IMR-90 (cell line): ENCODE results near the gene TCEA2. TPM values are rescaled to one million over a fixed set of nuclear protein-coding genes. Genes with fewer than 3 reads are reported as not detected.

Experiments
- ATAC-seq: fragments of 200-7000 bp; cut with Tn5 transposase; 2 replicates; pipeline ENCODE4 v1.9.1; 2020; ENCODE audit warnings: low read depth, mild to moderate bottlenecking, moderate library complexity
- BruUV-seq: library from RNA; stranded (reverse); fragments of 400-500 nt; replicated peaks from 2 replicates; lab custom pipeline; 2021; lab: Mats Ljungman, UMichigan
- CTCF ChIA-PET: fragments of 300-600 bp; formaldehyde crosslinking; extraction: SDS; loops from one replicate; lab custom pipeline; 2021; ENCODE audit warnings: antibody characterized with exemption; lab: Yijun Ruan, JAX
- POLR2A ChIA-PET: fragments of 300-600 bp; sonication (Branson Sonifier 250); formaldehyde crosslinking; loops from one replicate; lab custom pipeline; 2022; ENCODE audit warnings: antibody characterized with exemption; ENCODE audit not compliant: unreplicated experiment; lab: Charles Lee
- DNase-seq: peaks from one replicate; pipeline ENCODE4 v3.0.0; 2013
- H2AFZ ChIP-seq: replicated peaks from 2 replicates; pipeline ENCODE3; 2013; ENCODE audit warnings: low read length, mild to moderate bottlenecking; ENCODE audit not compliant: poor library complexity
- H2AK5ac ChIP-seq: 2 replicates; pipeline ENCODE4 v1.6.1; 2013; ENCODE audit warnings: low read depth, low read length, inconsistent platforms
- H2AK9ac ChIP-seq: replicated peaks from 2 replicates; pipeline ENCODE3; 2013; ENCODE audit warnings: mild to moderate bottlenecking, low read depth, low read length, moderate library complexity; ENCODE audit not compliant: poor library complexity
- H2BK120ac ChIP-seq: 2 replicates; pipeline ENCODE4 v1.6.1; 2013; ENCODE audit warnings: low read depth, low read length, inconsistent platforms
- H2BK15ac ChIP-seq: 3 replicates; pipeline ENCODE4 v1.6.1; 2013; ENCODE audit warnings: low read depth, low read length, inconsistent platforms
- H2BK20ac ChIP-seq: 2 replicates; pipeline ENCODE4 v1.6.1; 2013; ENCODE audit warnings: low read depth, mild to moderate bottlenecking, inconsistent platforms, low read length, moderate library complexity
- H2BK5ac ChIP-seq: 2 replicates; pipeline ENCODE4 v1.6.1; 2013; ENCODE audit warnings: mild to moderate bottlenecking, low read depth, low read length, inconsistent platforms; ENCODE audit not compliant: poor library complexity, severe bottlenecking
- H3K14ac ChIP-seq: replicated peaks from 2 replicates; pipeline ENCODE4 v1.6.1; 2013; ENCODE audit warnings: low read depth, low read length, inconsistent platforms
- H3K18ac ChIP-seq: 2 replicates; pipeline ENCODE4 v1.6.1; 2013; ENCODE audit warnings: low read depth, low read length, control low read depth
- H3K23ac ChIP-seq: 2 replicates; pipeline ENCODE4 v1.6.1; 2013; ENCODE audit warnings: low read depth, low read length, inconsistent platforms
- H3K27ac ChIP-seq: 2 replicates; pipeline ENCODE4 v1.5.1; 2013; ENCODE audit warnings: mild to moderate bottlenecking, control low read depth, low read length; ENCODE audit not compliant: insufficient read depth
- H3K27me3 ChIP-seq: 2 replicates; pipeline ENCODE4 v1.6.1; 2013; ENCODE audit warnings: low read length; ENCODE audit not compliant: control insufficient read depth, insufficient read depth
- H3K36me3 ChIP-seq: 2 replicates; pipeline ENCODE4 v1.6.1; 2013; ENCODE audit warnings: low read length, mixed read lengths; ENCODE audit not compliant: control insufficient read depth, insufficient read depth
- H3K4ac ChIP-seq: 2 replicates; pipeline ENCODE4 v1.6.1; 2013; ENCODE audit warnings: low read depth, low read length, inconsistent platforms
- H3K4me1 ChIP-seq: 2 replicates; pipeline ENCODE4 v1.6.1; 2013; ENCODE audit warnings: low read length, mixed read lengths; ENCODE audit not compliant: control insufficient read depth, insufficient read depth
- H3K4me2 ChIP-seq: 2 replicates; pipeline ENCODE4 v1.6.1; 2013; ENCODE audit warnings: low read depth, mild to moderate bottlenecking, control low read depth, low read length, moderate library complexity
- H3K4me3 ChIP-seq: 2 replicates; pipeline ENCODE4 v1.5.1; 2013; ENCODE audit warnings: low read depth, mild to moderate bottlenecking, control low read depth, low read length, moderate library complexity; ENCODE audit not compliant: insufficient read depth
- H3K56ac ChIP-seq: 2 replicates; pipeline ENCODE4 v1.6.1; 2013; ENCODE audit warnings: low read length, inconsistent platforms; ENCODE audit not compliant: insufficient read depth; ENCODE audit errors: extremely low read depth
- H3K79me1 ChIP-seq, 2 experiments: 2 replicates each; pipeline ENCODE4 v1.6.1; 2013; ENCODE audit warnings: low read length in 2 of 2, inconsistent platforms in 1 of 2, low read depth in 1 of 2
- H3K9ac ChIP-seq: 2 replicates; pipeline ENCODE4 v1.6.1; 2013; ENCODE audit warnings: low read depth, low read length, control low read depth
- H3K9me1 ChIP-seq: 2 replicates; pipeline ENCODE4 v1.6.1; 2013; ENCODE audit warnings: low read length, inconsistent platforms; ENCODE audit not compliant: insufficient read depth
- H3K9me3 ChIP-seq: 2 replicates; pipeline ENCODE4 v1.6.1; 2013; ENCODE audit warnings: low read length; ENCODE audit not compliant: control insufficient read depth, insufficient read depth
- H4K20me1 ChIP-seq: 2 replicates; pipeline ENCODE4 v1.6.1; 2013; ENCODE audit warnings: low read length, inconsistent platforms; ENCODE audit not compliant: insufficient read depth
- H4K5ac ChIP-seq: 2 replicates; pipeline ENCODE4 v1.6.1; 2013; ENCODE audit warnings: mild to moderate bottlenecking, low read depth, low read length, control low read depth
- H4K8ac ChIP-seq, 2 experiments: 2 replicates each; pipeline ENCODE4 v1.6.1; 2013; ENCODE audit warnings: low read depth in 2 of 2, low read length in 2 of 2, control low read depth in 1 of 2, inconsistent platforms in 1 of 2
- H4K91ac ChIP-seq: 2 replicates; pipeline ENCODE4 v1.6.1; 2013; ENCODE audit warnings: low read depth, low read length, inconsistent platforms; ENCODE audit not compliant: insufficient read depth
- BHLHE40 ChIP-seq: fragments of 150-350 bp; IDR thresholded peaks from 2 replicates; pipeline ENCODE4 v1.6.1; 2016; ENCODE audit warnings: mild to moderate bottlenecking, low read depth, low read length
- CHD1 ChIP-seq: IDR thresholded peaks from 2 replicates; pipeline ENCODE4 v1.6.1; 2012; ENCODE audit warnings: low read depth, low read length, improper control_type of control experiment
- FOS ChIP-seq: fragments of 150-350 bp; IDR thresholded peaks from 2 replicates; pipeline ENCODE4 v1.6.1; 2016; ENCODE audit warnings: low read depth, low read length
- MAFK ChIP-seq: IDR thresholded peaks from 2 replicates; pipeline ENCODE4 v1.6.1; 2012; ENCODE audit warnings: low read depth, low read length, improper control_type of control experiment
- MAZ ChIP-seq: IDR thresholded peaks from 2 replicates; pipeline ENCODE4 v1.6.1; 2012; ENCODE audit warnings: low read depth, mild to moderate bottlenecking, low read length, improper control_type of control experiment, moderate library complexity, borderline replicate concordance
- MXI1 ChIP-seq: IDR thresholded peaks from 2 replicates; pipeline ENCODE4 v1.6.1; 2012; ENCODE audit warnings: low read depth, mild to moderate bottlenecking, low read length, moderate library complexity, borderline replicate concordance
- NFE2L2 ChIP-seq: fragments of 150-350 bp; IDR thresholded peaks from 2 replicates; pipeline ENCODE4 v1.6.1; 2016; ENCODE audit warnings: low read depth, mild to moderate bottlenecking, low read length
- POLR2A ChIP-seq: IDR thresholded peaks from 2 replicates; pipeline ENCODE4 v1.6.1; 2012; ENCODE audit warnings: mild to moderate bottlenecking, low read depth, low read length
- RAD21 ChIP-seq: IDR thresholded peaks from 2 replicates; pipeline ENCODE4 v1.6.1; 2012; ENCODE audit warnings: low read length, improper control_type of control experiment
- RCOR1 ChIP-seq: IDR thresholded peaks from 2 replicates; pipeline ENCODE4 v1.6.1; 2012; ENCODE audit warnings: mild to moderate bottlenecking, low read length, improper control_type of control experiment; ENCODE audit not compliant: insufficient replicate concordance
- RFX5 ChIP-seq: IDR thresholded peaks from 2 replicates; pipeline ENCODE4 v1.8.0; 2012; ENCODE audit warnings: low read depth, mild to moderate bottlenecking, low read length, moderate library complexity
- WGBS, 2 experiments: methylation state at CpG; one replicate each; pipeline versions ENCODE4 v1.1.5 to v1.1.7; 2013; ENCODE audit warnings: missing lambda C conversion rate in 2 of 2; ENCODE audit not compliant: insufficient read length in 1 of 2; ENCODE audit errors: extremely low coverage in 2 of 2; 5-methylcytosine and 5-hydroxymethylcytosine counted together
- dilution Hi-C: fragments of 300-500 bp; cut with HindIII; formaldehyde crosslinking; loops from one replicate; pipeline ENCODE4 v1.14.3; 2018; ENCODE audit warnings: low sequenced_read_pairs; ENCODE audit not compliant: unreplicated experiment
- in situ Hi-C: fragments of 300-500 bp; cut with MboI; formaldehyde crosslinking; loops from 3 replicates; pipeline ENCODE4 v1.14.3; 2019; ENCODE audit warnings: low sequenced_read_pairs, inconsistent platforms, mixed read lengths
- intact Hi-C: fragments of 100-400 bp; cut with micrococcal nuclease; formaldehyde crosslinking; loops from 2 replicates; pipeline ENCODE4 v1.10.0; 2022
- polyA plus RNA-seq, 3 experiments: library from polyadenylated mRNA; depleted of rRNA; stranded (reverse); fragments of >200 nt; gene quantifications; 2 replicates each; pipeline ENCODE4 v1.2.3, GENCODE V29; 2012; ENCODE audit warnings: low replicate concordance in 1 of 3
- total RNA-seq: library from RNA; depleted of rRNA; stranded (reverse); fragments of >200 nt; gene quantifications from 2 replicates; pipeline ENCODE4 v1.2.3, GENCODE V29; 2012
- TF ChIP-seq, protein P1 (sequence below): fragments of 150-350 bp; IDR thresholded peaks from 2 replicates; pipeline ENCODE4 v1.6.1; 2016; ENCODE audit warnings: low read depth, mild to moderate bottlenecking, low read length, moderate library complexity, borderline replicate concordance
- TF ChIP-seq, protein P2 (sequence below): conservative IDR thresholded peaks from 2 replicates; pipeline ENCODE4 v1.5.1; 2012; ENCODE audit warnings: mild to moderate bottlenecking, low read depth, low read length, improper control_type of control experiment

Gene TCEA2
- total and polyA plus RNA-seq, 2 of the 4 experiments (the other 2 are of a cell fraction) = 9.3 to 30.0 TPM

DNA sequence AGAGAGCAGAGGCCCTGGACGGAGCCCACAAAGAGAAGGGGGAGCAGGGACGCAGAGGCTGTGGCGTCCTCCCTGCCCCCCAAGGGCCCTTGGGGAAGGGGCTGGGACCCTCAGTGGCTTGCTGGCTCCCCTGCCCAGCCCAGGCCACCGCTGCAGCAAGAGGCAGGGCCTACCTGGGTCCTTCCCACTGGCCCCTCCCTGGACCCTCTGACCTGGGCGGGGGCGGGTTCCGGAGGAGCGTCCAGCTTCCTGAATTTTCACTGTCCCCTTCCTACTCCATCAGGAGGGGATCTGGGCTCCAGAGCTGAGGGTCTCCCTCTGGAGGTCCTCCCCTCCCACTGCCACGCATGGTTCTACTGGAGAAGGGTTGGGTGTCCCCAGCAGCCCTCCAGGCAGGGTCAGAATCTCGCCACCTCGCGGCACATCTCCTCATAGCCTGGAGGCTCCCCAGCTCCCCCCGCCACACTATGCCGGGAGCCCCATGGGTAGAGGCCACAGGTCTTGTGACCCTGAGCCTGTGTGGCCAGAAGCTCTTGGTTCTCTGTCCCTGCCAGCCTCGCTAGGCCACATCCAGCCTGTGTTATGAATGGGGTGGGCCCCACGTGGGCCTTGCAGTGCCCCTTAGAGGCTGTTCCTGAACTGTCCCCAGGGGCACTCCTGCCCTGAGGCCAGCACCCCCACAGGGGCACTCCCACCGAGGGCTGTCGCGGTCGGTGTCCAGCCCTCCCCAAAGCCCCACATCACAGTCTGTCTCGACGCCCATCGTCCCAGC lies 12.6 kb upstream of the TCEA2 start:
- ChIA-PET POLR2A (no interaction called here), CTCF (no interaction called here)
- no peak overlapping the region for H3K56ac ChIP-seq
- H2AFZ ChIP-seq = no peak overlapping the region
- H4K8ac ChIP-seq = no peak overlapping the region
- TF ChIP-seq BHLHE40 (no peak), POLR2A (no peak), CHD1 (no peak), FOS (no peak), MXI1 (no peak), RFX5 (no peak), NFE2L2 (no peak), MAZ (no peak), RCOR1 (no peak), MAFK (no peak), RAD21 (no peak)
- TF ChIP-seq, protein P1, sequence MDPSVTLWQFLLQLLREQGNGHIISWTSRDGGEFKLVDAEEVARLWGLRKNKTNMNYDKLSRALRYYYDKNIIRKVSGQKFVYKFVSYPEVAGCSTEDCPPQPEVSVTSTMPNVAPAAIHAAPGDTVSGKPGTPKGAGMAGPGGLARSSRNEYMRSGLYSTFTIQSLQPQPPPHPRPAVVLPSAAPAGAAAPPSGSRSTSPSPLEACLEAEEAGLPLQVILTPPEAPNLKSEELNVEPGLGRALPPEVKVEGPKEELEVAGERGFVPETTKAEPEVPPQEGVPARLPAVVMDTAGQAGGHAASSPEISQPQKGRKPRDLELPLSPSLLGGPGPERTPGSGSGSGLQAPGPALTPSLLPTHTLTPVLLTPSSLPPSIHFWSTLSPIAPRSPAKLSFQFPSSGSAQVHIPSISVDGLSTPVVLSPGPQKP = no peak
- TF ChIP-seq, protein P2, sequence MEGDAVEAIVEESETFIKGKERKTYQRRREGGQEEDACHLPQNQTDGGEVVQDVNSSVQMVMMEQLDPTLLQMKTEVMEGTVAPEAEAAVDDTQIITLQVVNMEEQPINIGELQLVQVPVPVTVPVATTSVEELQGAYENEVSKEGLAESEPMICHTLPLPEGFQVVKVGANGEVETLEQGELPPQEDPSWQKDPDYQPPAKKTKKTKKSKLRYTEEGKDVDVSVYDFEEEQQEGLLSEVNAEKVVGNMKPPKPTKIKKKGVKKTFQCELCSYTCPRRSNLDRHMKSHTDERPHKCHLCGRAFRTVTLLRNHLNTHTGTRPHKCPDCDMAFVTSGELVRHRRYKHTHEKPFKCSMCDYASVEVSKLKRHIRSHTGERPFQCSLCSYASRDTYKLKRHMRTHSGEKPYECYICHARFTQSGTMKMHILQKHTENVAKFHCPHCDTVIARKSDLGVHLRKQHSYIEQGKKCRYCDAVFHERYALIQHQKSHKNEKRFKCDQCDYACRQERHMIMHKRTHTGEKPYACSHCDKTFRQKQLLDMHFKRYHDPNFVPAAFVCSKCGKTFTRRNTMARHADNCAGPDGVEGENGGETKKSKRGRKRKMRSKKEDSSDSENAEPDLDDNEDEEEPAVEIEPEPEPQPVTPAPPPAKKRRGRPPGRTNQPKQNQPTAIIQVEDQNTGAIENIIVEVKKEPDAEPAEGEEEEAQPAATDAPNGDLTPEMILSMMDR = no peak
- H3K4me2 ChIP-seq = no peak overlapping the region
- H3K9me3 ChIP-seq = no peaks in the 10 kb centered on the region
- H4K5ac ChIP-seq = no peak overlapping the region
- dilution Hi-C loops (no loop called here), in situ Hi-C loops (no loop called here), intact Hi-C loops (no loop called here)
- peak overlapping the region; percentile 42 for H2AK9ac ChIP-seq
- no peak overlapping the region for H2BK5ac ChIP-seq
- no peak overlapping the region for H2AK5ac ChIP-seq
- no TSS peak for BruUV-seq
- no CpG with 5 or more reads among the region's 23 CpGs for WGBS, 2 experiments
- no peak overlapping the region for H2BK15ac ChIP-seq
- no peak for DNase-seq
- H3K4me3 ChIP-seq = no peak overlapping the region
- H4K91ac ChIP-seq = no peak overlapping the region
- H3K18ac ChIP-seq = no peak overlapping the region
- no peak overlapping the region for H2BK120ac ChIP-seq
- H3K9me1 ChIP-seq = no peaks in the 10 kb centered on the region
- ATAC-seq = no peak
- no peak overlapping the region for H3K27ac ChIP-seq
- no peaks in the 10 kb centered on the region; the same call in 1 of the 2 replicates for H4K20me1 ChIP-seq
- peaks cover 61% of the 10 kb centered on the region for H3K27me3 ChIP-seq
- H3K14ac ChIP-seq = no peak overlapping the region
- H3K4ac ChIP-seq = no peak overlapping the region
- no peak overlapping the region for H3K9ac ChIP-seq
- no peaks in the 10 kb centered on the region; the same call in 1 of the 2 replicates for H3K4me1 ChIP-seq
- H3K79me1 ChIP-seq = no peaks in the 10 kb centered on the region
- no peak overlapping the region for H3K23ac ChIP-seq
- no peak overlapping the region for H2BK20ac ChIP-seq
- no peaks in the 10 kb centered on the region for H3K36me3 ChIP-seq
